WTC11 (cell line): Measurements from ENCODE around the gene B4GALNT3. TPM values are rescaled to one million over a fixed set of nuclear protein-coding genes. Genes with fewer than 3 reads are reported as not detected.

Experiments used
- ATAC-seq: fragments of 200-7000 bp; cut with Tn5 transposase; 2 replicates; pipeline ENCODE4 v1.10.0; 2021; ENCODE audit warnings: mild to moderate bottlenecking, moderate library complexity
- CTCF ChIA-PET: fragments of 300-600 bp; sonication (Branson Sonifier 250); formaldehyde crosslinking; loops from one replicate; lab custom pipeline; 2021; ENCODE audit warnings: antibody characterized with exemption; lab: Charles Lee
- POLR2A ChIA-PET: fragments of 350-600 bp; sonication (Branson Sonifier 250); formaldehyde crosslinking; loops from one replicate; lab custom pipeline; 2021; ENCODE audit warnings: antibody characterized with exemption; lab: Charles Lee
- DNase-seq: peaks from one replicate; pipeline ENCODE4 v3.0.0; 2021; ENCODE audit warnings: low spot score
- H3K27ac Mint-ChIP-seq: 2 replicates; pipeline ENCODE4 v1.8.0; 2021; ENCODE audit warnings: mixed read lengths
- H3K27me3 Mint-ChIP-seq: 2 replicates; pipeline ENCODE4 v1.8.0; 2021; ENCODE audit warnings: low read depth, mild to moderate bottlenecking, moderate library complexity, mixed read lengths
- H3K36me3 Mint-ChIP-seq: 2 replicates; pipeline ENCODE4 v1.8.0; 2021; ENCODE audit warnings: mixed read lengths
- H3K4me1 Mint-ChIP-seq: 2 replicates; pipeline ENCODE4 v1.8.0; 2022; ENCODE audit warnings: mixed read lengths
- H3K4me3 Mint-ChIP-seq: 2 replicates; pipeline ENCODE4 v1.8.0; 2021; ENCODE audit warnings: mild to moderate bottlenecking, moderate library complexity, mixed read lengths
- H3K9me3 Mint-ChIP-seq: 2 replicates; pipeline ENCODE4 v1.8.0; 2021; ENCODE audit warnings: mixed read lengths
- FOXJ3 ChIP-seq: sonication (generic); formaldehyde crosslinking; IDR thresholded peaks from 2 replicates; pipeline ENCODE4 v1.9.0; 2021; ENCODE audit warnings: missing genetic modification reagents, mild to moderate bottlenecking, borderline replicate concordance
- FOXK1 ChIP-seq: sonication (generic); formaldehyde crosslinking; IDR thresholded peaks from 2 replicates; pipeline ENCODE4 v1.8.0; 2022; ENCODE audit warnings: mild to moderate bottlenecking, moderate library complexity, missing genetic modification reagents
- GABPB1 ChIP-seq: sonication (generic); formaldehyde crosslinking; IDR thresholded peaks from 2 replicates; pipeline ENCODE4 v1.8.1; 2023; ENCODE audit warnings: mild to moderate bottlenecking, missing genetic modification reagents
- JAZF1 ChIP-seq: fragments of 250-450 bp; sonication (Bioruptor Pico); IDR thresholded peaks from 2 replicates; pipeline ENCODE4 v1.9.0; 2021; ENCODE audit warnings: moderate library complexity, mild to moderate bottlenecking, inconsistent platforms
- MXD4 ChIP-seq: fragments of 250-450 bp; sonication (Bioruptor Pico); IDR thresholded peaks from 2 replicates; pipeline ENCODE4 v1.8.0; 2021; ENCODE audit warnings: mild to moderate bottlenecking, moderate library complexity, borderline replicate concordance
- MYBL2 ChIP-seq: sonication (generic); formaldehyde crosslinking; IDR thresholded peaks from 2 replicates; pipeline ENCODE4 v1.8.1; 2023; ENCODE audit warnings: mild to moderate bottlenecking, moderate library complexity, missing genetic modification reagents
- NR3C1 ChIP-seq: sonication (generic); formaldehyde crosslinking; conservative IDR thresholded peaks from 2 replicates; pipeline ENCODE4 v1.8.1; 2023; ENCODE audit warnings: low read depth, mild to moderate bottlenecking, missing genetic modification reagents
- ZNF138 ChIP-seq: sonication (generic); formaldehyde crosslinking; conservative IDR thresholded peaks from 2 replicates; pipeline ENCODE4 v1.8.1; 2022; ENCODE audit warnings: mild to moderate bottlenecking, moderate library complexity, missing genetic modification reagents
- ZNF232 ChIP-seq: sonication (generic); formaldehyde crosslinking; IDR thresholded peaks from 2 replicates; pipeline ENCODE4 v1.8.0; 2022; ENCODE audit warnings: mild to moderate bottlenecking, missing genetic modification reagents
- total RNA-seq: library from RNA; stranded (reverse); gene quantifications from 3 replicates; pipeline ENCODE4 v1.2.3, GENCODE V29; 2021
- TF ChIP-seq, protein P1 (sequence below): sonication (generic); formaldehyde crosslinking; IDR thresholded peaks from 2 replicates; pipeline ENCODE4 v1.8.0; 2023; ENCODE audit warnings: missing genetic modification reagents, mild to moderate bottlenecking, borderline replicate concordance
- TF ChIP-seq, protein P2 (sequence below): fragments of 250-450 bp; sonication (Bioruptor Pico); IDR thresholded peaks from 2 replicates; pipeline ENCODE4 v2.1.2; 2022; ENCODE audit warnings: mild to moderate bottlenecking, moderate library complexity
- TF ChIP-seq, protein P3 (sequence below): sonication (generic); formaldehyde crosslinking; IDR thresholded peaks from 2 replicates; pipeline ENCODE4 v1.8.0; 2023; ENCODE audit warnings: missing genetic modification reagents
- TF ChIP-seq, protein P4 (sequence below): sonication (generic); formaldehyde crosslinking; IDR thresholded peaks from 2 replicates; pipeline ENCODE4 v1.8.0; 2022; ENCODE audit warnings: mild to moderate bottlenecking, missing genetic modification reagents
- TF ChIP-seq, protein P5 (sequence below): sonication (generic); formaldehyde crosslinking; IDR thresholded peaks from 2 replicates; pipeline ENCODE4 v1.8.1; 2023; ENCODE audit warnings: mild to moderate bottlenecking, missing genetic modification reagents, borderline replicate concordance
- TF ChIP-seq, protein P6 (sequence below): fragments of 250-450 bp; sonication (Bioruptor Pico); IDR thresholded peaks from 2 replicates; pipeline ENCODE4 v1.9.0; 2021; ENCODE audit warnings: mild to moderate bottlenecking, borderline replicate concordance

The B4GALNT3 gene
- total RNA-seq, 1 experiment from 2014 or later = 19.0 TPM

DNA sequence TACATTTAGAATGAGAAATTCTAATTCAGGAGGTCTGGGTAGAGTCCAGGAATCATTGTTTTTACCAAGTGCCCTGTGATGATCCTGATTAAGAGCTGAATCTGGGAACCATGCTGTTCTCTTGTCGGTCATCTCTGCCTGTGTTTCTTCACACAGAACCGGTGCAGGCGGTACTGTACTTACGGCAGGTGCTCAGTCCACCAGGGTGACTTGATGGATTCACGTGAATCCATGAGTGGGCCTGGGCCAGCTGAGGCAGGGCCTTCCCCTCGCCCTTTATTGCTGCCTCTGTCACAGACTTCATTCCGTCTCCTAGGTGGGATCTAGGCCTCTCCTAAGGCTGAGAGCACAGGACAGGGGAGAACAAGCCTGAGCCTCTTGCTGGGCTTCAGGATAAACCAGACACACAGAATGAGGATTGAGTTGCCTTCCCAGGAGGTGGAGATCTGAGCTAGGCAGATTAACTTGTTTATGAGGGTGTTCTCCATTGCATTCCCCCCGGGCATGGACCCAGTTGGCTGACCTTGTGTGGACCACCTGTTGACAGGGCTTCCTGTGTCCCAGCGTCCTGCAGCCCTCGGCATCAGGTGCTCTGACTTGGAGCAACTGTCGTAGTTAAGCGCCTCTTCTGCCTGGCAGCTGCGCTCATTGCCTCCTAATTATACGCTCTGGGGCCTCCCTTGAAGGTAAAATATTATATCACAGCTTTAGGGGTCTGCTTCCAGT lies 42.1 kb downstream of the B4GALNT3 start (continued):
- TF ChIP-seq, protein P1, sequence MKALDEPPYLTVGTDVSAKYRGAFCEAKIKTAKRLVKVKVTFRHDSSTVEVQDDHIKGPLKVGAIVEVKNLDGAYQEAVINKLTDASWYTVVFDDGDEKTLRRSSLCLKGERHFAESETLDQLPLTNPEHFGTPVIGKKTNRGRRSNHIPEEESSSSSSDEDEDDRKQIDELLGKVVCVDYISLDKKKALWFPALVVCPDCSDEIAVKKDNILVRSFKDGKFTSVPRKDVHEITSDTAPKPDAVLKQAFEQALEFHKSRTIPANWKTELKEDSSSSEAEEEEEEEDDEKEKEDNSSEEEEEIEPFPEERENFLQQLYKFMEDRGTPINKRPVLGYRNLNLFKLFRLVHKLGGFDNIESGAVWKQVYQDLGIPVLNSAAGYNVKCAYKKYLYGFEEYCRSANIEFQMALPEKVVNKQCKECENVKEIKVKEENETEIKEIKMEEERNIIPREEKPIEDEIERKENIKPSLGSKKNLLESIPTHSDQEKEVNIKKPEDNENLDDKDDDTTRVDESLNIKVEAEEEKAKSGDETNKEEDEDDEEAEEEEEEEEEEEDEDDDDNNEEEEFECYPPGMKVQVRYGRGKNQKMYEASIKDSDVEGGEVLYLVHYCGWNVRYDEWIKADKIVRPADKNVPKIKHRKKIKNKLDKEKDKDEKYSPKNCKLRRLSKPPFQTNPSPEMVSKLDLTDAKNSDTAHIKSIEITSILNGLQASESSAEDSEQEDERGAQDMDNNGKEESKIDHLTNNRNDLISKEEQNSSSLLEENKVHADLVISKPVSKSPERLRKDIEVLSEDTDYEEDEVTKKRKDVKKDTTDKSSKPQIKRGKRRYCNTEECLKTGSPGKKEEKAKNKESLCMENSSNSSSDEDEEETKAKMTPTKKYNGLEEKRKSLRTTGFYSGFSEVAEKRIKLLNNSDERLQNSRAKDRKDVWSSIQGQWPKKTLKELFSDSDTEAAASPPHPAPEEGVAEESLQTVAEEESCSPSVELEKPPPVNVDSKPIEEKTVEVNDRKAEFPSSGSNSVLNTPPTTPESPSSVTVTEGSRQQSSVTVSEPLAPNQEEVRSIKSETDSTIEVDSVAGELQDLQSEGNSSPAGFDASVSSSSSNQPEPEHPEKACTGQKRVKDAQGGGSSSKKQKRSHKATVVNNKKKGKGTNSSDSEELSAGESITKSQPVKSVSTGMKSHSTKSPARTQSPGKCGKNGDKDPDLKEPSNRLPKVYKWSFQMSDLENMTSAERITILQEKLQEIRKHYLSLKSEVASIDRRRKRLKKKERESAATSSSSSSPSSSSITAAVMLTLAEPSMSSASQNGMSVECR (CRISPR knock-in tag) = no peak
- TF ChIP-seq ZNF138 (CRISPR knock-in tag) = no peak
- TF ChIP-seq, protein P2, sequence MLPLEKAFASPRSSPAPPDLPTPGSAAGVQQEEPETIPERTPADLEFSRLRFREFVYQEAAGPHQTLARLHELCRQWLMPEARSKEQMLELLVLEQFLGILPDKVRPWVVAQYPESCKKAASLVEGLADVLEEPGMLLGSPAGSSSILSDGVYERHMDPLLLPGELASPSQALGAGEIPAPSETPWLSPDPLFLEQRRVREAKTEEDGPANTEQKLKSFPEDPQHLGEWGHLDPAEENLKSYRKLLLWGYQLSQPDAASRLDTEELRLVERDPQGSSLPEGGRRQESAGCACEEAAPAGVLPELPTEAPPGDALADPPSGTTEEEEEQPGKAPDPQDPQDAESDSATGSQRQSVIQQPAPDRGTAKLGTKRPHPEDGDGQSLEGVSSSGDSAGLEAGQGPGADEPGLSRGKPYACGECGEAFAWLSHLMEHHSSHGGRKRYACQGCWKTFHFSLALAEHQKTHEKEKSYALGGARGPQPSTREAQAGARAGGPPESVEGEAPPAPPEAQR (CRISPR knock-in tag) = no peak

DNA sequence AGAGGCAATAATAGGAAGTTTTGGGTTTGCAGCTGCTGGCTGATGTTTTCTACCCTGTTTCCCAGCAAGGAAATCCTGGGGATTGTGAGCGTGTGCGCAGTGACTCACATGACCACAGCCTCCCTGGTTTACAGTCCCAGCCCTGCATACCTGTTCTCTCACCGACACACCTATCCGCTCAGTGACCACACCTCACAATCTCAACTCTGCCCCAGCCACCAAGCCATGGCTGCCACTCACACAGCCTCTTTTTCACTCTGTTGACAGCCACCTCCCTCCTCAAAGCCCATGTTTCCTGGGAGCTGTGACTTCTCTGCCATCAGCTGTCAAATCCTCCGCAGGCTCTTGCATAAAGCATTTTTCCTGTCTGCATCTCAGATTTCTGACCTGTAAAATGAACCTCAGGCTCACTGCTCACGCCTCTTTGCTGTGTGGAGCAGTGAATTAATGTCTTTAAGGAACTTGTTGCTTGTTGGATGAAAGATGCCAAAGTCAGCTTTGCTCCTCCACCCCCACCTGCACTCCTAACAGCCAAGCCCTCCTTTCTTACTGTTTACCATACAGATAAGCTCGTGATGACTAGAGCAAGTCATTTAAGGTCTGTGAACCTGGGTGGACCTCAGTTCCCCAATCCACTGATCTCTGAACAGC lies 43.5 kb downstream of the B4GALNT3 start:
- no peaks in the 10 kb centered on the region for H3K27me3 Mint-ChIP-seq
- H3K36me3 Mint-ChIP-seq = no peaks in the 10 kb centered on the region
- DNase-seq (no peak), ATAC-seq (no peak)
- ChIA-PET POLR2A (no interaction called here), CTCF (interaction anchor here (0.9 to 1.4 kb wide), 4 partner anchors 20 to 102 kb away, joined by 3 to 6 read pairs (median 4); partner anchors contain the start of gene CCDC77)
- TF ChIP-seq NR3C1 (CRISPR knock-in tag) = no peak
- TF ChIP-seq, protein P3, sequence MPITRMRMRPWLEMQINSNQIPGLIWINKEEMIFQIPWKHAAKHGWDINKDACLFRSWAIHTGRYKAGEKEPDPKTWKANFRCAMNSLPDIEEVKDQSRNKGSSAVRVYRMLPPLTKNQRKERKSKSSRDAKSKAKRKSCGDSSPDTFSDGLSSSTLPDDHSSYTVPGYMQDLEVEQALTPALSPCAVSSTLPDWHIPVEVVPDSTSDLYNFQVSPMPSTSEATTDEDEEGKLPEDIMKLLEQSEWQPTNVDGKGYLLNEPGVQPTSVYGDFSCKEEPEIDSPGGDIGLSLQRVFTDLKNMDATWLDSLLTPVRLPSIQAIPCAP = no peak
- H3K27ac Mint-ChIP-seq = 0 out of 2 replicates have a peak overlapping the region, but pooled peaks have one; percentile 19
- H3K4me1 Mint-ChIP-seq = peaks cover 24% of the 10 kb centered on the region
- H3K9me3 Mint-ChIP-seq = peaks cover 4% of the 10 kb centered on the region; the same call in 1 of the 2 replicates
- no peak overlapping the region for H3K4me3 Mint-ChIP-seq

DNA sequence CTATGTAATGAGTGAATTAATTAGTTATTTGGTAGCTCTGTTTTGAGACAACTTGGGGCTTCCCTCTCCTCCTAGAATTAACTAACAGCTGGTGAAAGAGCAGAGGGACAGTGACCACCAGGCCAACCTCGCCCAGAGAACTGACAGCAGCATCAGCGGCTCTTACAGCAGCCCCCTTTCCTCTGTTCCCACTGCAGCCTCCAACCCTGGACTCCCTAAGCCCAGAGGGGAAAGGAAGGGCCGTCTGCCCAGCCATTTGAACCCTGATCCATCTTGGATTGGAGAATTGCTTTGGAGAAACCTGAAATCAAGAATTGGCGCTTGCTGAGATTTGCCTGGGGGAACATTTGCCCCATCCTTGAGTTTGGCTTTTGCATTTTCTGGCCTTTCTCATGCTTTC lies 45.5 kb downstream of the B4GALNT3 start:
- no peak overlapping the region for H3K27ac Mint-ChIP-seq
- ATAC-seq = no peak
- TF ChIP-seq MXD4 (CRISPR knock-in tag) (no peak), JAZF1 (CRISPR knock-in tag) (no peak), ZNF232 (CRISPR knock-in tag) (no peak), MYBL2 (no peak), GABPB1 (CRISPR knock-in tag) (no peak), FOXJ3 (CRISPR knock-in tag) (no peak), FOXK1 (CRISPR knock-in tag) (no peak)
- TF ChIP-seq, protein P4, sequence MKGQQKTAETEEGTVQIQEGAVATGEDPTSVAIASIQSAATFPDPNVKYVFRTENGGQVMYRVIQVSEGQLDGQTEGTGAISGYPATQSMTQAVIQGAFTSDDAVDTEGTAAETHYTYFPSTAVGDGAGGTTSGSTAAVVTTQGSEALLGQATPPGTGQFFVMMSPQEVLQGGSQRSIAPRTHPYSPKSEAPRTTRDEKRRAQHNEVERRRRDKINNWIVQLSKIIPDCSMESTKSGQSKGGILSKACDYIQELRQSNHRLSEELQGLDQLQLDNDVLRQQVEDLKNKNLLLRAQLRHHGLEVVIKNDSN (CRISPR knock-in tag) = no peak
- TF ChIP-seq, protein P5, sequence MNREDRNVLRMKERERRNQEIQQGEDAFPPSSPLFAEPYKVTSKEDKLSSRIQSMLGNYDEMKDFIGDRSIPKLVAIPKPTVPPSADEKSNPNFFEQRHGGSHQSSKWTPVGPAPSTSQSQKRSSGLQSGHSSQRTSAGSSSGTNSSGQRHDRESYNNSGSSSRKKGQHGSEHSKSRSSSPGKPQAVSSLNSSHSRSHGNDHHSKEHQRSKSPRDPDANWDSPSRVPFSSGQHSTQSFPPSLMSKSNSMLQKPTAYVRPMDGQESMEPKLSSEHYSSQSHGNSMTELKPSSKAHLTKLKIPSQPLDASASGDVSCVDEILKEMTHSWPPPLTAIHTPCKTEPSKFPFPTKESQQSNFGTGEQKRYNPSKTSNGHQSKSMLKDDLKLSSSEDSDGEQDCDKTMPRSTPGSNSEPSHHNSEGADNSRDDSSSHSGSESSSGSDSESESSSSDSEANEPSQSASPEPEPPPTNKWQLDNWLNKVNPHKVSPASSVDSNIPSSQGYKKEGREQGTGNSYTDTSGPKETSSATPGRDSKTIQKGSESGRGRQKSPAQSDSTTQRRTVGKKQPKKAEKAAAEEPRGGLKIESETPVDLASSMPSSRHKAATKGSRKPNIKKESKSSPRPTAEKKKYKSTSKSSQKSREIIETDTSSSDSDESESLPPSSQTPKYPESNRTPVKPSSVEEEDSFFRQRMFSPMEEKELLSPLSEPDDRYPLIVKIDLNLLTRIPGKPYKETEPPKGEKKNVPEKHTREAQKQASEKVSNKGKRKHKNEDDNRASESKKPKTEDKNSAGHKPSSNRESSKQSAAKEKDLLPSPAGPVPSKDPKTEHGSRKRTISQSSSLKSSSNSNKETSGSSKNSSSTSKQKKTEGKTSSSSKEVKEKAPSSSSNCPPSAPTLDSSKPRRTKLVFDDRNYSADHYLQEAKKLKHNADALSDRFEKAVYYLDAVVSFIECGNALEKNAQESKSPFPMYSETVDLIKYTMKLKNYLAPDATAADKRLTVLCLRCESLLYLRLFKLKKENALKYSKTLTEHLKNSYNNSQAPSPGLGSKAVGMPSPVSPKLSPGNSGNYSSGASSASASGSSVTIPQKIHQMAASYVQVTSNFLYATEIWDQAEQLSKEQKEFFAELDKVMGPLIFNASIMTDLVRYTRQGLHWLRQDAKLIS (CRISPR knock-in tag) = no peak
- TF ChIP-seq, protein P6, sequence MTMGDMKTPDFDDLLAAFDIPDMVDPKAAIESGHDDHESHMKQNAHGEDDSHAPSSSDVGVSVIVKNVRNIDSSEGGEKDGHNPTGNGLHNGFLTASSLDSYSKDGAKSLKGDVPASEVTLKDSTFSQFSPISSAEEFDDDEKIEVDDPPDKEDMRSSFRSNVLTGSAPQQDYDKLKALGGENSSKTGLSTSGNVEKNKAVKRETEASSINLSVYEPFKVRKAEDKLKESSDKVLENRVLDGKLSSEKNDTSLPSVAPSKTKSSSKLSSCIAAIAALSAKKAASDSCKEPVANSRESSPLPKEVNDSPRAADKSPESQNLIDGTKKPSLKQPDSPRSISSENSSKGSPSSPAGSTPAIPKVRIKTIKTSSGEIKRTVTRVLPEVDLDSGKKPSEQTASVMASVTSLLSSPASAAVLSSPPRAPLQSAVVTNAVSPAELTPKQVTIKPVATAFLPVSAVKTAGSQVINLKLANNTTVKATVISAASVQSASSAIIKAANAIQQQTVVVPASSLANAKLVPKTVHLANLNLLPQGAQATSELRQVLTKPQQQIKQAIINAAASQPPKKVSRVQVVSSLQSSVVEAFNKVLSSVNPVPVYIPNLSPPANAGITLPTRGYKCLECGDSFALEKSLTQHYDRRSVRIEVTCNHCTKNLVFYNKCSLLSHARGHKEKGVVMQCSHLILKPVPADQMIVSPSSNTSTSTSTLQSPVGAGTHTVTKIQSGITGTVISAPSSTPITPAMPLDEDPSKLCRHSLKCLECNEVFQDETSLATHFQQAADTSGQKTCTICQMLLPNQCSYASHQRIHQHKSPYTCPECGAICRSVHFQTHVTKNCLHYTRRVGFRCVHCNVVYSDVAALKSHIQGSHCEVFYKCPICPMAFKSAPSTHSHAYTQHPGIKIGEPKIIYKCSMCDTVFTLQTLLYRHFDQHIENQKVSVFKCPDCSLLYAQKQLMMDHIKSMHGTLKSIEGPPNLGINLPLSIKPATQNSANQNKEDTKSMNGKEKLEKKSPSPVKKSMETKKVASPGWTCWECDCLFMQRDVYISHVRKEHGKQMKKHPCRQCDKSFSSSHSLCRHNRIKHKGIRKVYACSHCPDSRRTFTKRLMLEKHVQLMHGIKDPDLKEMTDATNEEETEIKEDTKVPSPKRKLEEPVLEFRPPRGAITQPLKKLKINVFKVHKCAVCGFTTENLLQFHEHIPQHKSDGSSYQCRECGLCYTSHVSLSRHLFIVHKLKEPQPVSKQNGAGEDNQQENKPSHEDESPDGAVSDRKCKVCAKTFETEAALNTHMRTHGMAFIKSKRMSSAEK (CRISPR knock-in tag) = no peak

More for the DNA sequence above, 45.5 kb downstream of the B4GALNT3 start:
- H3K9me3 Mint-ChIP-seq = peaks cover 4% of the 10 kb centered on the region; the same call in 1 of the 2 replicates
- H3K27me3 Mint-ChIP-seq = no peaks in the 10 kb centered on the region
- H3K4me3 Mint-ChIP-seq = no peak overlapping the region
- no peaks in the 10 kb centered on the region for H3K36me3 Mint-ChIP-seq
- DNase-seq = no peak
- H3K4me1 Mint-ChIP-seq = peaks cover 43% of the 10 kb centered on the region
- ChIA-PET CTCF (no interaction called here), POLR2A (no interaction called here)
